IPS-NIHi11 (cell line): ENCODE results near the gene SPON1.
"Not testable (repeated sequence)": the region's sequence is repeated elsewhere in the genome, so short reads cannot be mapped to it uniquely, and the experiment has no call there.

Experiments used
- DNase-seq: peaks from one replicate; pipeline ENCODE4 v3.0.0; 2012; ENCODE audit warnings: mixed read lengths, low spot score

The SPON1 gene

DNA sequence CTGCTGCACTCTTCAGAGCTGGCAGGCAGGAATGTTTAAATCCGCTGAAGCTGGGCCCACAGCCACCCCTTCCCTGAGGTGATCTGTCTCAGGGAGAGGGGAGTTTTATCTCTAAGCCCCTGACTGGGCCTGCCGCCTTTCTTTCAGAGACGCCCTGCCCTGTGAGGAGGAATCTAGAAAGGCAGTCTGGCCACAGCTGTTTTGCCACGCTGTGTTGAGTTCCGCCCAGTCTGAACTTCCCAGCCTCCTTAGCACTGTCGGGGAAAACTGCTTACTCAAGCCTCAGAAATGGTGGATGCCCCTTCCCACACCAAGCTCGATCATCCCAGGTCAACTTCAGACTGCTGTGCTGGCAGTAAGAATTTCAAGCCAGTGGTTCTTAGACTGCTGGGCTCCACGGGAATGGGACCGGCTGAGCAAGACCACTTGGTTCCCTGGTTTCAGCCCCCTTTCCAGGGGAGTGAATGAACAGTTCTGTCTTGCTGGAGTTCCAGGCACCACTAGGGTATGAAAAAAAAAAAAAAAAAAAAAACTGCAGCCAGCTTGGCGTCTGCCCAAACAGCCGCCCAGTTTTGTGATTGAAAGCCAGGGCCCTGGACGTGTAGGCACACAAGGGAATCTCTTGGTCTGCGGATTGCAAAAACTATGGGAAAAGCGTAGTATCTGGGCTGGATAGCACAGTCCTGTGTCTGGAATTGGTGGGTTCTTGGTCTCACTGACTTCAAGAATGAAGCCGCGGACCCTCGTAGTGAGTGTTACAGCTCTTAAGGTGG lies 127.4 kb downstream of the SPON1 start:
- no peak for DNase-seq

GRCh38 chr11:14090631-14091030 lies 128.1 kb downstream of the SPON1 start:
- not testable (repeated sequence) for DNase-seq

GRCh38 chr11:14093065-14093464 lies 130.5 kb downstream of the SPON1 start:
- no peak for DNase-seq

DNA sequence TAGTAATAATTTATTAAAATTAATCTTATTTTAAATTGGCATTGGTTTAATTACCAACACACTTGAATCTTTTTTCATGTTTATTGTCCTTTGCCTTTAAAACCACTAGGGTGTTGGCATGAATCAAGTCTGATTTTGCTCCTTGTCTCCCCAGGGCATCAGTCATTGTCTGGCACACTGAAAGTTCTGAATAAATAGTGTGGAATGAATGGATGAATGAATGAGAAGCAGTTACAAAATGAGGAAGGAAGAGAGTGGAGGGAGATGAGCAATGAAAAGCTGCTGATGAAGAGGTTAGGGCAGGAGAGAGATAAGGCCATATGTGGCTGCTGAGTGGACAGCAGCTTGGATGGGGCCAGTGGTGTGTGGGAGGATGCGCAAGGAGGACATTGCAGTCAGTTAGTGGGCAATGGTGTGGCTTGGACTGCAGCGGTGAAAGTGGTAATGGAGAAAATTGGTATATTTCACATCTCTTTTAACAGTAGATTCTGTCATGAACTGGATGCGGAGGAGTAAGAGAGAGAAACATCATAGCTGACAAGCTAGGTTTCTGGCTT lies 132.0 kb downstream of the SPON1 start:
- DNase-seq = no peak

GRCh38 chr11:14095882-14096281 lies 133.4 kb downstream of the SPON1 start:
- no peak for DNase-seq

- no peak for DNase-seq
These were observed 134.1 kb downstream of the SPON1 start for GRCh38 chr11:14096606-14097005.

DNA sequence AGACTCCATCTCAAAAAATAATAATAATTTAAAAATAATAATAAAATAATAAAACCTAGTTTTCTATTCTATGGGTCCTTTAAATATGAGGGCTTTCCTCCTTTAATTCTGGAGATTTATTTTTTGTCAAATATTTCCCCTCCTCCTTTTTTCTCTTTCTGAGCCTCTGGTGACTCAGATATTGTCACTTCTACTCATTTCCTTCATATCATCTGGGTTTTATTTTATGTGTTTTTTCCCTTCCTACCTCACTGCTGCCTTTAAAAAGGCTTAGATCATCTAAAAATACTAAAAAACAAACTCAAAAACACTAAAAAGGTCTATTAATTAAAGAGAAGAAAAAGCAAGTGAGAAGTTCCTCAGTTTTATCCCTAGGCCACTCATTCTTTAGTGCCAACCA lies 138.9 kb downstream of the SPON1 start:
- no peak for DNase-seq

DNA sequence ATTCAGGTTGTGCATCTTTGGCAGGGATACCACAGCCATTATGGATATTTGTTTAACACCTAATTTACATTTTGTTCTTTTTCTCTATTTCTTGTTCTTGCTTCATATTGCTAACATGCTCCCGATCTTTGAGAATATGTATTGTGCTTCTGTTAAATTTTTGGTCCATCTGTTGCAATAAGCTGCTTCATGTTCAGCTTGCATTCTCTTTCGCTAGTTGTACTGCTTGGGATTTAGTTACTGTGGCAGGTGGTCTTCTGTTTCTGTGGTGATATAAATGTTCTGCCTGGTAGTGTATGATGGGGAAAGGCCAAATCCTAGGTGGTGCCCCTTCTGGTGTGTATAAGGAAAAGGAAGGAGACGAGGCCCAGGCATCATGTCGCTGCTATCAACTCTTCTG lies 140.2 kb downstream of the SPON1 start:
- DNase-seq = no peak

- no peak for DNase-seq
These were observed 142.9 kb downstream of the SPON1 start for GRCh38 chr11:14105446-14105845.

- no peak for DNase-seq
These were observed 144.0 kb downstream of the SPON1 start for GRCh38 chr11:14106303-14107049.

- DNase-seq = no peak
These were observed 144.5 kb downstream of the SPON1 start for GRCh38 chr11:14107050-14107430.

GRCh38 chr11:14109742-14110141 lies 147.2 kb downstream of the SPON1 start:
- DNase-seq = no peak

DNA sequence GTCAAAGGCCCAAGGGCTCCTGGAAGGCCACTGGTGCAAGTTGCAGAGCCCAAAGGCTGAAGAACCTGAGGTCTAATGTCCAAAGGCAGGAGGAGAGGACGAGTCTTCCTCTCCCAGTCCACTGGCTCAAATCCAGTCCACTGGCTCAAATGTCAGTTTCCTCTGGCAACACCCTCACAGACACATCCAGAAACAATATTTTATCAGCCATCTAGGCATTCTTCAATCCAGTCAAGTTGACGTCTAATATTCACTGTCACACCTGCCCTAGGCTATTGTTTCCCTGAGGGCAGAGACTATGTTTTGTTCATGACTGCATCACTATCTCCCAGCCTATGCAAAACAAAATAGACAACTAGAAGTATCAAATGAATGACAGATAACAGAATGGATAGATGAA lies 148.1 kb downstream of the SPON1 start:
- DNase-seq = no peak

DNA sequence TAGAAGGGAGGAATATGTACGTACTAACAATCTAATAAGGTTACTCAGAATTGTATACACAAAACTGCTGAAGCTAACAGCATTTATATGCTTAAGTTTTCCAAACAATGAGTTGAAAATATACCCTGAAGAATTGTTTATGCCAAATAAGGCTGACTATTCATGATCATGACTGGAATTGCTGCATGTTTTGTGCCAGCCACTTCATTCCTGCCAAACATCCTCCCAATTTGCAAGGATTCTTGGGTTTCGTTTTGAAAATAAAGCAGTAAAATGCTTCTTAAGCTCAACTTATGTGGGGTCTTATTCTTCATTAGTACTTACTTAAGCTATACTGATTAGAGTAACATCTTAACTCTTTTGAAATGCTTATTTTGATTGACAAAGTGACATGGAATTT lies 149.0 kb downstream of the SPON1 start:
- no peak for DNase-seq

- no peak for DNase-seq
These were observed 150.2 kb downstream of the SPON1 start for GRCh38 chr11:14112721-14113120.

GRCh38 chr11:14114269-14114668 lies 151.7 kb downstream of the SPON1 start:
- no peak for DNase-seq

DNA sequence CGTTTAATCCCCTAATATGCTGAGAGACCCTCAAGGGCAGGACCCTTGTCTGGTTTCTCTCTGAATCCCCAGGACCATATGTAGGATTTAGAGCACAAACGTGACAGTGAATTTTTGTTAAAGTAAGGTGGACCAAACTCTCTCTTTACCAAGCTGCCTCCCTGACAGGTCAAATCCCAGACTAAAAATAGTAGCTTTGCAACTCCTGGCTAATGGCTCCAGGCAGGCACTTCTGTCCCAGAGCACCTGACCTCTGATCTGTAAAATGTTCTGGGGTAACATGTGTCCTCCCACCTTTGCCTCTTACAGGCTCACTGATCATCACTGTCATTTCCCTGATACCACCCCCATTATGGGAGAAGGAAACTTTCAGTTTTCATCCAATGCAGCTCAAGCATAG lies 152.3 kb downstream of the SPON1 start:
- DNase-seq = no peak

DNA sequence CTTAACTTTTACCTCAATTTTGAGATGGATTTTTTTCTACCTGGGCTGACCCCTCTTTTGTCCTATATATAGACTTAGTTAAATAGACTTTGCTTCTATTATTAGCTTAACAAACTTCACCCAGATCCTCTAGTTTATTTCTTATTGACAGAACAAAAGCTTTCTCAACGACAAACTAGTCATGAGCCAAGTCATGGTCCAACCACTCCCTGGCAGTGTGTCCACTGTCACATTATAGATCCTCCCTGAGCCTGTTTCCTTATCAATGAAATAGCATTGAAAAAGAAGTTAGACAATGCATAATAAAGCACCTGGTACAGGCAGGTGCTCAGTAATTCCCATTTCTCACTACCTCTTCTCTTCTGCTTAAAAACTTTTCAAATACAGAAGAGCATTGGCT lies 155.1 kb downstream of the SPON1 start:
- DNase-seq = no peak

DNA sequence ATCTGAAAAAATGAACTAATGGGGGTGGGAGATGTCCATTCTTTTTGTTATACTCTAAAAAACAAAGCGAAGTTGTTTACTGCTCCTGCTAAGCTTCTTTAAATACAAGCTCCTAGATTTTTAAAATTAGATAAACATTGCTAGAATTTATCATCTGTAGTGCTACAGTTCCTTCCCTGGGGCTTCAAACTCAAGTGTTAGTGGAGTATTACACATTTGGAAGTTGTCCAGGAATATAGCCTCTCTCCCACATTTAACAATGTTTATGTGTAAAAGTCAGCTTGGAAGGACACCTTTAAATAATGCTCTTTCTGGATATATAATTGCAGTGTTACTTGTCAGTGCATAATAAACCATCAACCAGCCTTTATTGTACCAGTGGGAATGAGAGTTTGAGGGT lies 155.5 kb downstream of the SPON1 start:
- DNase-seq = no peak

GRCh38 chr11:14119357-14119756 lies 156.8 kb downstream of the SPON1 start:
- no peak for DNase-seq

- DNase-seq = no peak
These were observed 161.8 kb downstream of the SPON1 start for GRCh38 chr11:14124350-14124749.

DNA sequence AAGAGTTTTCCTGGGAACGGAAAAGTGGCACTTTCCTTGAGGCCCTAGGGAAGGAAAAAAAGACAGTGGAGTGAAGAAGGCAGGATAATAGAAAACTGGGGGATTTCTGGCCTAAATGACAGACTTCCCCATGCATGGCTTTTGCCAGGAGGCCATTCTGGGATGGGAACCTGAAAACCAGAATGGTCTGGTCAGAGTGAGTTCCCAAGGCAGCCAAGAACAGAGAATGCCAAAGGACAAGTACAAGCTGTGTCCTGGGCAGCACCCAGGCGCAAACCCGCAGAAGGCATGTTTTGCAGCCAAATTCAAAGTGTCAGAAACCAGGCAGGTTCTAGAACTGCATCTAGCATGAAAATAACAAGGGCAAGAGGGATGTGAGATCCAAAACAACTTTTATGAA lies 162.4 kb downstream of the SPON1 start:
- no peak for DNase-seq

DNA sequence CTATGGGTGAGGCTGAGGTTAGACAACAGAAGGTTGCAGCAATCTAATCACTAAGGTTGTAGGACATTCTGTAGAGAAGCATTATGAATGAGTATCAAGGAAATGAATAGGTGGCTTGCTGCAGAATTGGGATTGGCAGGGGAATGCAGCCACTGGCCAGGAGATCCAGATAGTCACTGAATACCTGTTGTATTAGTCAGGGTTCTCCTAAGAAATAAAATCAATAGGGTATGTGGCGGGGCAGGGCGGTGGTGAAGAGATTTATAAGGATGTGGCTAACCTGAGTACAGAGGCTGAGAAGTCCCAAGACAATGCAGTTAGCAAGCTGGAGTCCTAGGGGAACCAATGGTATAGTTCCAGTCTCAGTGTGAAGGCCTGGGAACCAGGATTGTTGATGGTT lies 163.0 kb downstream of the SPON1 start:
- DNase-seq = no peak
